NCI-H2196 (cell line): ENCODE measurements around the gene TC2N.
"Not testable (repeated sequence)": the region's sequence is repeated elsewhere in the genome, so short reads cannot be mapped to it uniquely, and the experiment has no call there.

Experiments
- DNase-seq: peaks from one replicate; lab custom pipeline; 2025; ENCODE audit not compliant: unreplicated experiment; lab: John Stamatoyannopoulos, UW

Gene TC2N

DNA sequence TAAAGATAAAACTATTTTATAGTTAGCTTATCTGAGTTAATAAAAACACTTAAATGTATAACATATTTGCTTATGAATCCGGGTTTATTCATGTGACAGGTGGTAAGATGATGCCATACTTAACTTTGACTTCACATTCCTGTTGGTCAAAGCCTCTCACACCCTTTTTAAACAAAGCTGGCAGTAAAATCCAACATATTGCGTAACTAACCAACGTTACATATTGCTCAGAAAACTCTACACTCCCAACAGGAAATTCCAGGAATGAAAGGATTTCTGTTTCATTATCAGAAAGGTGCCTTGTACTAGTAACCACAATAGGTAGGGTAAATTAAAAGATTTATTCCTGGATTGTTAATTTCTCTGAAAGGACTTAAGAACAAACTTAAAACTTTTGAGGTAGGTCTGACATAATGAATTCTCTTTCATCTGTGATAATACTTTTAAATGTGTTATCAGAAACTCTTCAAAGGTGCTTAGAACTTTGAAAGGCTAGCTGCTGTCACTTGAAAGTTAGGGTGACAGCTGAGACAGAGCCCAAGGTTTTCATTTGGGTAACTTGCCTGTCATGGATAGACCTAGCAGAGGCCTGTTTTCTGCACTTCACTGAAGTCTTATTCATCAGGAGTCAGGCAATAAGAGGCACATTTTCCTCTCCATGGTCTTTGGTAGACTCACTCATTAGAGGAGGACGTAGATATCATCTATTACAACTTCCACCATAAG lies 111.6 kb downstream of the TC2N start:
- peak; percentile 3 for DNase-seq

DNA sequence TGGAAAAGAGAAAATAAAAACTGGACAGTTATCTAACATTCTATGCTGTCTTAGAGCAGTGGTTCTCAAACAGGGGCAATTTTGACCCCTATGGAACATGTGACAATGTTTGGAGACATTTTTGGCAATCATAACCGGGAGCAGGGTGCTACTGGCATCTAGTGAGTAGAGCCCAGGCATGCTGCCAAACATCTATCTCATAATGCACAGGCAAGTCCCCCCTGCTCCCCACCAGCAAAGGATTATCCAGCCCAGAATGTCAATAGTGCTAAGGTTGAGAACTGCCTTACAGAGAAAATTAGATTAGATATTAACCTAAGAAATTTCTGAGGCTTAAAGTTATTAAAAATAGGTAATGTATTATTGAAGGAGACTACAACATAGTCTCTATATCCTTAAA lies 112.5 kb downstream of the TC2N start:
- DNase-seq = no peak

DNA sequence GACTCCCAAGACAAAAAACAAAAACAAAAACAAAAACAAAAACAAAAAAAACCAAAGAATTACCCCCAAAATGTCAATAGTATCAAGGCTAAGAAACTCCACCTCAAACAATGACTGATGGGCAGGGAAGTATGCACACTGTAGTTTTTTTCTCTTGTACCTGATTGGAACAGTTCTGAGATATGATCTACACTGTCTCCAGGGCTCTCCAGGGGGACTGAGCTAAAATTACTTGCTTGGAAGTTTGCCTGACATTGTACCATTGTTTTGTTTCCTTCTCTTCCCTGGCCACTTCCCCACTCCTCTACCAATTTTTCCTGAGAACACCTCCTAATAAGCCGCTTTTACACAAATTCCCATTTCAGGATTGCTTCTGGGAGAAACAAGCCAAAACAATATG lies 113.2 kb downstream of the TC2N start:
- no peak for DNase-seq

DNA sequence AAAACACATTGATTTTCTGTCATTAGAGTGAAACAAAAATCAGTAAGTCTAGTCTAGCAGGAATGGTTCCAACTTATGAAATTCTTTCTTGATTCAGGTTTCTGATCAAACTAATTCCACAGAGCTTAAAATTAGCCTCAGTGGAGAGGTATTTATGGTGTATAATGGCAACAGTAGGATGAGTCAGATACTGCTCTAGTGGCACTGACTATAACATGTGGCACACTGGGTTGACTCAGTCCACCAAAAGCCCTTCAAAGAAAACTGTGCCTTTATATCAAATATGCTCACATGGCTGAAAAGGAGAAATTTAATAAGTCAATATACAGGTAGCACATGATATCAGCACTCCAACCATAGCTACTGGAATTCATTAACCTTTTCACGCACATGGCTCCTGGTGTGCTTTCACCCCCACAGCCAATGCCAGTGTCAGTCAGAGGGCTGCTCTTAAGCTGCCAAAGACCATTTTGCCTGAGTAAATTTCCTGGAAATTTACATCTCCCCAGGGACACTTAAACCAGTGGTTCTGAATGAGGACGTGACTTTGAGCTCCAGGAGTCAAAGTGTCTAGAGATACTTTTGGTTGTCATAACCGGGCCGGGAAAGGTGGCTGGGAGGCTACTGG lies 113.7 kb downstream of the TC2N start:
- DNase-seq = no peak

DNA sequence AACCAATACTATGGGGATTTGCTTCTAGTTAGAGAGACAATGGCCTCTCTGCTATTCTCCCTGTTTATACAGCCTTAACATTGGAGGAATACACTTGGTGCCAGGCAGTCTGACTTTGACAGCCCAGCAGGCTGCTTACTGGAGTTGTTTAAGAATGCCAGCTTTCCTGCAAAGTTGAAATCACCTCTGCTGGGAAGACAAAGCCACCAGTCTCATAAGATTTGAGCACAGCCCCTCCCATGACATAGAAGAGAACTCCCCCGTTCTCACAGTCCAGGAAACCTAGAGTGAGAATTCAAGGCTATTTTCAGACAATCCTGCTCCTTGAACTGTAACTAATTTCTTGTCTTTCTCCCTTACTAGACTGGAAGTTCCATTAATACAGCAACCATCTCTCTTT lies 114.4 kb downstream of the TC2N start:
- no peak for DNase-seq

DNA sequence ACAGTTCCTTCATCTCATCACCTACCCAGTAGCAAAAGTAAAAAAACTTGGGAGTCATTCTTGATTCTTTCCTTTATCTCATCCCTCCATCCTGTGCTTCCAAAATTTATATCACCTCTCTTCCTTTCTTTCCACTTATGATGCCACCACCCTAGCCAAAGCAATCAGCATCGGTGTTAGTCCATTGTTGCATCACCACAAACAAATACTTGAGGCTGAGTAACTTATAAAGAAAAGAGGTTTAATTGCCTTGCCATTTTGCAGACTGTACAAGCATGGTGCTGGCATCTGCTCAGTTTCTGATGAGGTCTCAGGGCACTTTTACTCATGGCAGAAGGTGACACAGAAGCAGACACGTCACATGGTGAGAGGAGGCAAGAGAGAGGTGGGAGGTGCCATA lies 115.6 kb downstream of the TC2N start:
- no peak for DNase-seq

DNA sequence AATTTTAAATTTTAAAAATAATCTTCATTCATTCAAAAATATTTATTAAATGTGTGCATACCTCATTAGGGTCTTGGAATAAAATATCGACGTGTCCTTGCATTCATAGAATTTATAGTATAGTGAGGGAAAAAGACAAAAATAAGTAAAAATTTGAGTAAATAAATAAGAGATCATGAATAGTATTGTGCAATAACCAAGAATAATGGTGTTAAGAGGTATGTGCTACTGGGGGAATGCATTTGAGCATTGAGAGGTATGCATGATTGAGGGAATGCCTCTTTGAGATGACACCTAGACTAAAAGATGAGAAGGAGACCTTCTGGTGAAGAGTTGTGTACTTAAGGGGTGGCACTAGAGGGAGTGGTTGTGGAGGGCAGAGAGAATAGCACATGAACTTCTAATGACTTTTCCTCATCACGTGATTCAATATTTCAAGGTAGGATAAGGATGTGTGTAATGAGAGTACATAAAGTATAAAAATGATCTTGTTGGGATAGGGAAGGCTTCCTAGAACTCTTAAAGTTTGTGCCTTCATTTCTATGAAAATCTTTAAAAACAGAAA lies 116.6 kb downstream of the TC2N start:
- no peak for DNase-seq

DNA sequence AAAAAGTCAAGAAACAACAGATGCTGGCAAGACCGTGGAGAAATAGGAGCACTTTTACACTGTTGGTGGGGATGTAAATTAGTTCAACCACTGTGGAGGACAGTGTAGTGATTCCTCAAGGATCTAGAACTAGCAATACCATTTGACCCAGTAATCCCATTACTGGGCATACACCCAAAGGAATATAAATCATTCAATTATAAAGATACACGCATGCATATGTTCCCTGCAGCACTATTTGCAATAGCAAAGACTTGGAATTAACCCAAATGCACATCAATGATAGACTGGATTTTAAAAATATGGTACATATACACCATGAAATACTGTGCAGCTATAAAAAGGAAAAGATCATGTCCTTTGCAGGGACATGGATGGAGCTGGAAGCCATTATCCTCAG lies 117.5 kb downstream of the TC2N start:
- no peak for DNase-seq

DNA sequence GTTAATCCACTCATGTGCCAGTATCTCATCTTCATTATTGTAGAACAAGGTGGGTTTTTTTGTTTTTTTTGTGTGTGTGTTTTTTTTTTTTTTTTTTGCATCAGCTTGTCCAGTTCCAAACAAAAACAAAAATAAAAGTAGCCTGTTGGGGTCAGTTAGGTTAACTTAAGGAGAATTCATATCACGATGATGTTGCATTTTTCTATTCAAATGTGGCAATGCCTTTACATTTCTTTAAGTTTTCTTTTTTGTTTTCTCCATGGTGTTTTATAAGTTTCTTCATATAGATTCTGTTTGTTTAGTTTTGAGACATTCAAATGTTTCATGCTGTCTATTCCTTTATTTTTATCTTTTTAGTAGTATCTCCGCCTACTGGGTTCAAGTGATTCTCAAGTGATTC lies 119.3 kb downstream of the TC2N start:
- DNase-seq = no peak

DNA sequence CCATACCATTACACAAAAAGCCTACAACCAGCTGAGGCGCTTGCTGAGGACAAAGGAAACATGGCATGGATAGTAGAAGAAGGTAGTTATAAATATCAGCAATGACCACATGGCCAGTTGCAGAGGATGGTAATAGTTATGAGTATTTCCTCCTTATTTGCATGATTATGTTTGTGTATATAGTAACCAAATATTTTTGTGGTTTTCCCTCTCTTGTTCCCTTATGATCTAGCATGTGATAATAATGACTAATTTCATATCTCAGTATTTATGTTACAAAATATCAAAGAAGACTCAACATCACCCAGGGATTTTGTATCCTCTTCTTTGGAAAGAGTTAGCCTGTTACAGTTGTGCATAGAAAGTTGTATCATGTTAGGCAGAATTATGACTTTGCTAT lies 122.0 kb downstream of the TC2N start:
- DNase-seq = no peak

DNA sequence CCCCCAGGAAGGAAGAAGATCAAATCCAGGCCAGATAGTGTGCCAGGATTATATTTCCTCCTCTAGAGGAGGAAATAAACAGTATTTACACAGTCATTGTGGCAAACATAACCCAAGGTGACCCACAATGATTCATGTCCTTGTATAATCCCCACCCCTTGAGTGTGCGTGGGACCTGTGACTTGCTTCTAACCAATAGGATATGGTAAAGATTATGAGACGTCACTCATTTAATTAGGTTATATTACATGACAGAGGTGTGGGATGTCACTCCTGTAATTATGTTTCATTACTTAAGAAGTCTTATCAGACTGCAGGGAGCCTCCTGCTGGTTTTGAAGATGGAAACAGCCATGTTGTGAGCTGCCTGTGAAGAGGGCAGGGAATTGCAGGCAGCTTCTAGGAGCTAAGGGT lies 123.3 kb downstream of the TC2N start:
- DNase-seq = no peak

DNA sequence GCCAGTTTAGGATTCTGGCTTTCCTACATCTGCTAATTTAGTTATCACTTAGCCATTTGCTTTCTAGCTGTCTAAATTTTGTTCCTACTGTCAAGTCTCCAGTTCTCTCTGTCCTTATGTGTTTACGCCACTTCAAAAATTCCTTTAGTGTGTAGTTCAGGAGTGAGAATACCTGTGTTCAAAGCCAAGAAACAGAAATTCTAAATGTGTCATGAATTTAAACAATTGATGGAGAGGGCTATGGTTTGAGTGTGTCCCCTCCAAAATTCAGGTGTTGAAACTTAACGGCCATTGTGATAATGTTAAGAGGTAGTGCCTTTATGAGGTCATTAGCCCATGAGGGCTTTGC lies 124.1 kb downstream of the TC2N start:
- DNase-seq = no peak

DNA sequence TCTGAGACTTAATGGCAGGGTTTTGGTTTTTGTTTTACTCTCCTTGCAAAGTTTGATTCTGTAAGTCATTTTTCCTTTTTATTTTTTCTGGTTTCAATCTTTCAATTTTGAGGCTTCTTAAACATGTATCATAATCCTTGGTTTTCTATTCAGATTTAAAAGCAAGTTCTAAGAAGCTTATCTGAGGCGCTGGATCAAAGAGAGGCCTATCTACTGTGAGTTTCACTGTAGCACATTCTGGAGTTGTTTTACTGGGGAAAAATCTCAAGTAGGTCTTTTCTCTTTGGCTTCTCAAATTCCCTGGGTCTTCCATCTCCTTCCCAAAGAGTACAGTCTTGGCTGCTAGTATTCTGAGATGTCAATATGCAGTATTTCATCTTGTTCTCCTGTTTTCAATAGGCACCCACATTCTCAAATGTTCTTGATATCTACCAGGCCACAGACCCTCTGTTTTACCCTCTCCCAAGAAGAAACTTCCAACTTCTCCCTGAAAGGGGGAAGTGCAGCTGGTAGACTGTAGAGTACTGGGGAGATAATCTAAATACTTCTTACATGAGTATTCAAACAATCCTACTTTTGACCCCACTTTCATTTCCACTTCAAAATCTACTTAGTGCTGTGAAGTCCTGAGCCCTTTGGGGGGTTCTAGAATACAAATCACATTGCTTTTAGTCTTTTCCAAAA lies 124.6 kb downstream of the TC2N start:
- no peak for DNase-seq

DNA sequence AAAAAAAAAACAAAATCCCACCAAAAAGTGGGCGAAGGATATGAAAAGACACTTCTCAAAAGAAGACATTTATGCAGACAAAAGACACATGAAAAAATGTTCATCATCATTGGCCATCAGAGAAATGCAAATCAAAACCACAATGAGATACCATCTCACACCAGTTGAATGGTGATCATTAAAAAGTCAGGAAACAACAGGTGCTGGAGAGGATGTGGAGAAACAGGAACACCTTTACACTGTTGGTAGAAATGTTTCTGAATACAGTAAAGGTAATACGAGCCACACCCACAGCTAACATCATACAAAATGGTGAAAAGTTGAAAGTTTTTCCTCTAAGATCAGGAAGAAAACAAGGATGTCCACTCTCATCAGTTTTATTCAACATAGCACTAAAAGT lies 127.5 kb downstream of the TC2N start:
- DNase-seq = not testable (repeated sequence)

DNA sequence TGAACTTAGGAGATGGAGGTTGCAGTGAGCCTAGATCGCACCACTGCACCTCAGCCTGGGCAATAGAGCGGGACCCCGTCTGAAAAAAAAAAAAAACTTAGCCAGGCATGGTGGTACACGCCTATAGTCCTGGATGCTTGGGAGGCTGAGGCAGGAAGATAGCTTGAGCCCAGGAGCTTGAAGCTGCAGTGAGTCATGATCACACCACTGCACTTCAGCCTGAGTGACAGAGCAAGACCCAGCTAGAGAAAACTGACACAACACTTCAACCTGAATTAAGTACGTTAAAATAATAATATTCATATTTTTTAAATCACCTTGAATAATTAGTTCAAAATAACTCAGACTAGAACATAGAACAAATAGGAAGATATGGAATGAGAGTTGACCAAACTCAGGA lies 129.7 kb downstream of the TC2N start:
- no peak for DNase-seq

DNA sequence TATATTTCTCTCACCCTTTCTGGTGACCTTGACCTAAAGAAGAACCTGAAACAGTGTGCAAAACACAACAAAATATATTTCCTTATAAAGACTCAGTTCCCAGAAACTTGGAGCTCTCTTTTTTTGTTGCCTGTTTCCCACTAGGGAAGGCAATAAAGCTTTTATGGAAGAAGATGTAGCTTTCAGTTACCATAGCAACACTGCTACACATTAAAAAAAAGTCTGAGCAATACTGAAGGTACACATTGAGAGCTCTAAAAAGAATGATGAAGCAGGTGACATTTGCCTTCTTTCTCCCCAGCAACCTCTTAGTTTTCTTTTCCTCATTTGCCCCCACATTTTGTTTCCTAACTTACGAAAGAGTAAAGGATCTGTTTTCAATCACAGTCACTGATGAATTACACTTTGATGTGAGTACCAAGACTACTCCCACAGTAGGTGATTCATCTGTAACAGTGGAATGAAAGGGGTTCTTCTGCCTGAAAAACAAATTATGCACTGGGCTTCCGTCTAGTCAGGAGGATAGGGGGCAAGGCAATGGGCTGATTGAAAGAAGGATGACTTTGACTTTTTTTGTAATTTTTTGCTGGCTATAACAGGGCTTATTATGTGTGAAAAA lies 134.4 kb downstream of the TC2N start:
- no peak for DNase-seq

DNA sequence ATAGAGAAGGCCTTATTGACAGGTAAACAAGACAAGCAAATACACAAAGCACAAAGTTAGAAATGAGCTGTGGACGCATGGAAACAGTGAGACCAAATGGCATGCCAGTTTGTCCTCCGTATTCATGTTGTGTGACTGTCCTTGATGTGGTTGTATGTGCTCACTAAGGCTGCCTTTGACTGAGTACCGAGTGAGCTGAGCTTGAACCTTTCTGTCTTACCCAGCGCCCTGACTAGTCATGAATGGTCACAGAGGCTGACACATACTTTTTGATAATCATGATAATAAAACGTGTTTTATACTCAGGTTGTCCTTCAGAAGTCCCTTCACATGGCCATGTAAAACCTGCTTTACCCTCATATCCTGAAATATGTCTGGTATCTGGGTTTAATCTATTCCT lies 134.9 kb downstream of the TC2N start:
- no peak for DNase-seq

DNA sequence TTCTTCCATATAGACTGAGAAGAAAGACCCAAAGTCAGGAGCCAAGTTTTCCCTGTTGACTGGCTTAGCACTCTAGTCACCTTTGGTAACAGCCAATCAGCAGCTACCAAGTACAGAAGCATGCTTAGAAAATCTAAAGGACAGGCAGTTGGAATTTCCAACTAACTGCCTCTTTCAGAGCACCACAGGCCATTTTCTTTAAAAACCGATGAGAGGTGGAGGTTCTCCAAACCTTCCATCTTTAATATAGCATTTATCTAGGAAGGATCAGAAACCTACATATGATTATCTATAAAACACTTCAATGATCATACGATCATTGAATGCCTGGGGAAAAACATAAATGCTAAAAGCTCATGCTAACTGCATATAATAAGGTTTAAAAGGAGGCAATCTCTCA lies 135.3 kb downstream of the TC2N start, which contains the start of gene CATSPERB:
Gene CATSPERB (minus strand): TSS at position 101 of the 400 bp plus-strand sequence. CDS start 2,607 bp downstream, outside the sequence.
- no peak for DNase-seq

DNA sequence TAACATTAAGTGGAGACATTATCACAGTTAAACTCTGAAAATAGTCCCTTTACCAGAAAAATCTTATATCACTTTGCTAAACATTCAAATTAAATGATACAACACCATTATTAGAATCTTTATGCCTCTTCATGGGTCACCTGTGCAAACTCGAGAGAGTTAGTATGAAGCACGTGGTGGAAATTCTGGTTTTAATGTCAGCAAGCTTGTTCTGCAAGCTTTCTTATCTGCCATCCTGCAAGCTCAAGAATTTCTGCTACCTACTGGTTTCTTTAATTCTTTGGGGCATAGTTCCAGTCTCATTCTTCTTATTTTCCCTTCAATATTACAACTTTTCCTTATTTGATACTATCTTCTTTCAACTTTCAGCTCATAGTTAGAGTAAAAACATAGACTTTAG lies 136.3 kb downstream of the TC2N start:
- DNase-seq = no peak

DNA sequence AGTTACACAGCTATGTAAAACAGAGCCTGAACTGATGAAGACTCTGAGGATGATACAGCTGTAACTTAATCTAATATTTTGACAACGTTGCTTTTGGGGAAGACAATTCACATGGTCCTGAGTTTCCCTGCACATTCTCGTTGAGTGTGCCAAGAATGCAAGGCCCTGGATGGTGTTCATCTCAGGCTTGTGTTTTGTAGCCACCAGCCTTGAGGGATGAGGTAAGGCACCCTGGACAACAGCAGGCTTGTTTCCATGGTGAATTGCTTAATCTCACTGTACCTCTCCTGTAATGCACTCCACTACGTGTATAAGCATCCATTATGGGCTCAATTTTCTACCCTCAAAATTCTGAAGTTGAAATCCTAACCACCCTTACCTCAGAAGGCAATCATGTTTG lies 137.6 kb downstream of the TC2N start:
- DNase-seq = no peak
